Panc1 (cell line): ENCODE results near the gene PHF21A. TPM values are rescaled to one million over a fixed set of nuclear protein-coding genes. Genes with fewer than 3 reads are reported as not detected.

Experiments used
- ATAC-seq: fragments of 200-7000 bp; cut with Tn5 transposase; 2 replicates; pipeline ENCODE4 v1.9.1; 2020; ENCODE audit warnings: mild to moderate bottlenecking, moderate library complexity
- BruUV-seq: library from RNA; stranded (reverse); fragments of 400-500 nt; replicated peaks from 2 replicates; lab custom pipeline; 2021; lab: Mats Ljungman, UMichigan
- CTCF ChIA-PET: fragments of 300-600 bp; sonication (Branson Sonifier 250); formaldehyde crosslinking; loops from one replicate; lab custom pipeline; 2022; ENCODE audit warnings: antibody characterized with exemption; lab: Charles Lee
- POLR2A ChIA-PET: fragments of 300-600 bp; sonication (Branson Sonifier 250); formaldehyde crosslinking; loops from one replicate; lab custom pipeline; 2022; ENCODE audit warnings: antibody characterized with exemption; lab: Charles Lee
- DNase-seq: peaks from one replicate; pipeline ENCODE4 v3.0.0-alpha.2; 2010; ENCODE audit warnings: low read depth, low spot score
- H3K27ac ChIP-seq: 2 replicates; pipeline ENCODE4 v1.5.1; 2011; ENCODE audit warnings: mild to moderate bottlenecking, low read length, inconsistent platforms
- H3K27me3 ChIP-seq: fragments of 200-500 bp; sonication (Bioruptor generic); 2 replicates; pipeline ENCODE4 v1.6.0; 2014; ENCODE audit warnings: low read length, inconsistent platforms; ENCODE audit not compliant: control insufficient read depth, insufficient read depth
- H3K36me3 ChIP-seq: fragments of 200-500 bp; sonication (Bioruptor generic); 2 replicates; pipeline ENCODE4 v1.5.1; 2014; ENCODE audit warnings: inconsistent platforms, mild to moderate bottlenecking, low read length, moderate library complexity; ENCODE audit not compliant: control insufficient read depth, insufficient read depth
- H3K4me1 ChIP-seq: 2 replicates; pipeline ENCODE4 v1.5.1; 2011; ENCODE audit warnings: inconsistent platforms, mild to moderate bottlenecking, low read length, moderate library complexity; ENCODE audit not compliant: control insufficient read depth, insufficient read depth
- H3K4me3 ChIP-seq, 2 experiments: 2 replicates each; pipeline ENCODE4 v1.5.1; 2011 to 2012; ENCODE audit warnings: low read depth in 2 of 2, low read length in 2 of 2, mild to moderate bottlenecking in 2 of 2, inconsistent platforms in 1 of 2, moderate library complexity in 1 of 2
- H3K9me3 ChIP-seq: fragments of 200-500 bp; sonication (Bioruptor generic); 2 replicates; pipeline ENCODE4 v1.5.1; 2014; ENCODE audit warnings: low read depth, mild to moderate bottlenecking, inconsistent platforms, low read length, moderate library complexity; ENCODE audit not compliant: control insufficient read depth, insufficient read depth
- CTCF ChIP-seq: fragments of 450-650 bp; IDR thresholded peaks from 2 replicates; pipeline ENCODE4 v1.5.1; 2017; ENCODE audit warnings: mild to moderate bottlenecking
- POLR2AphosphoS5 ChIP-seq: IDR thresholded peaks from 2 replicates; pipeline ENCODE4 v1.6.1; 2012; ENCODE audit warnings: mild to moderate bottlenecking, low read depth, low read length, moderate library complexity
- REST ChIP-seq, 2 experiments: IDR thresholded peaks; 2 replicates each; pipeline ENCODE4 v1.6.1; 2011 to 2012; ENCODE audit warnings: low read depth in 2 of 2, control low read depth in 1 of 2, low read length in 1 of 2, mild to moderate bottlenecking in 1 of 2, moderate library complexity in 1 of 2; ENCODE audit not compliant: insufficient read depth in 1 of 2
- SIN3A ChIP-seq: IDR thresholded peaks from 2 replicates; pipeline ENCODE4 v1.6.1; 2012; ENCODE audit warnings: low read depth, mild to moderate bottlenecking, low read length, moderate library complexity, borderline replicate concordance; ENCODE audit not compliant: insufficient read depth
- TCF7L2 ChIP-seq: IDR thresholded peaks from 2 replicates; pipeline ENCODE4 v1.6.1; 2011; ENCODE audit warnings: mild to moderate bottlenecking, low read depth, low read length, inconsistent platforms
- in situ Hi-C: cut with HindIII; loops from 2 replicates; pipeline ENCODE4 v1.10.0; 2016; ENCODE audit warnings: low sequenced_read_pairs, low pct_unique_long_range_greater_than_20kb
- intact Hi-C: fragments of 100-400 bp; cut with micrococcal nuclease; formaldehyde crosslinking; loops from one replicate; pipeline ENCODE4 v1.10.0; 2022; ENCODE audit not compliant: unreplicated experiment
- total RNA-seq: library from RNA; stranded (reverse); gene quantifications from one replicate; pipeline ENCODE4 v1.2.1, GENCODE V29; 2021; ENCODE audit not compliant: unreplicated experiment

Gene PHF21A
- total RNA-seq, 1 experiment from 2014 or later: 45.7 TPM

GRCh38 chr11:45919806-45920530 lies 201.3 kb downstream of the PHF21A start:
- DNase-seq (no peak), ATAC-seq (no peak)
- POLR2A ChIA-PET: no interaction called here
- CTCF ChIA-PET: no interaction called here
- intact Hi-C loops (no loop called here), in situ Hi-C loops (no loop called here)
- H3K9me3 ChIP-seq: no peaks in the 10 kb centered on the region
- peaks cover 12% of the 10 kb centered on the region; the same call in 1 of the 2 replicates for H3K36me3 ChIP-seq
- no peaks in the 10 kb centered on the region; the same call in 1 of the 2 replicates for H3K27me3 ChIP-seq
- H3K27ac ChIP-seq: no peak overlapping the region
- TF ChIP-seq TCF7L2 (no peak), CTCF (no peak), REST (IDR thresholded peaks at IDR 0.05; ENCODE audit: insufficient read depth in 1 of 2, low read depth in 2 of 2, low read length in 1 of 2) (no peak), POLR2AphosphoS5 (no peak), SIN3A (no peak)
- no peak overlapping the region for H3K4me3 ChIP-seq
- H3K4me1 ChIP-seq: peaks cover 11% of the 10 kb centered on the region
- BruUV-seq: no TSS peak

- ATAC-seq (no peak), DNase-seq (no peak)
- H3K9me3 ChIP-seq: no peaks in the 10 kb centered on the region
- peaks cover 11% of the 10 kb centered on the region for H3K4me1 ChIP-seq
- in situ Hi-C loops (no loop called here), intact Hi-C loops (no loop called here)
- ChIA-PET POLR2A (no interaction called here), CTCF (no interaction called here)
- peak overlapping the region; percentile 95 to 100 for H3K4me3 ChIP-seq
- H3K27me3 ChIP-seq: no peaks in the 10 kb centered on the region; the same call in 1 of the 2 replicates
- H3K36me3 ChIP-seq: peaks cover 12% of the 10 kb centered on the region
- no peak for TF ChIP-seq POLR2AphosphoS5
- no peak for TF ChIP-seq SIN3A
- TF ChIP-seq REST (IDR thresholded peaks at IDR 0.05; ENCODE audit: insufficient read depth in 1 of 2, low read depth in 2 of 2, low read length in 1 of 2): no peak
- TF ChIP-seq TCF7L2: no peak
- TF ChIP-seq CTCF: no peak
- no TSS peak for BruUV-seq
- peak overlapping the region; percentile 94 for H3K27ac ChIP-seq
Observed at GRCh38 chr11:45918962-45919675, 202.1 kb downstream of the PHF21A start.
